Kidney (tissue), 14 donors: ENCODE results near the gene MYO5B. TPM values are rescaled to one million over a fixed set of nuclear protein-coding genes. Genes with fewer than 3 reads are reported as not detected.
A peak's percentile ranks its signal among the peaks of the same experiment; 100 is the strongest.

Experiments used
- DNase-seq, 5 donors: peaks; one replicate each; pipeline ENCODE4 v3.0.0-alpha.2; 2013 to 2020
- FAIRE-seq: peaks from 2 replicates; lab custom pipeline; 2012; peaks lifted over from hg19 to GRCh38; lab: Jason Lieb, UNC
- H3K27ac ChIP-seq, 2 donors: one replicate each; pipeline ENCODE4 v1.7.0; 2013; ENCODE audit warnings: low read depth in 2 of 2, low read length in 2 of 2, inconsistent platforms in 1 of 2
- H3K27me3 ChIP-seq: one replicate; pipeline ENCODE4 v1.7.1; 2013; ENCODE audit warnings: low read length, inconsistent platforms; ENCODE audit not compliant: control insufficient read depth, insufficient read depth
- H3K36me3 ChIP-seq, 3 donors: one replicate each; pipeline versions ENCODE4 v1.7.0 to v1.7.1; 2013; ENCODE audit warnings: low read length in 3 of 3, control low read depth in 1 of 3, inconsistent platforms in 1 of 3; ENCODE audit not compliant: insufficient read depth in 3 of 3, control insufficient read depth in 2 of 3
- H3K4me1 ChIP-seq, 3 donors: one replicate each; pipeline versions ENCODE4 v1.7.0 to v1.7.1; 2013; ENCODE audit warnings: low read length in 3 of 3, inconsistent platforms in 1 of 3, low read depth in 1 of 3; ENCODE audit not compliant: control insufficient read depth in 2 of 3, insufficient read depth in 2 of 3
- H3K4me3 ChIP-seq, 3 donors: one replicate each; pipeline versions ENCODE4 v1.7.0 to v1.8.1; 2013; ENCODE audit warnings: low read length in 3 of 3, control low read depth in 1 of 3, inconsistent platforms in 1 of 3
- H3K9ac ChIP-seq, 3 donors: one replicate each; pipeline versions ENCODE4 v1.7.0 to v1.7.1; 2013; ENCODE audit warnings: low read length in 3 of 3, control low read depth in 1 of 3, inconsistent platforms in 1 of 3
- H3K9me3 ChIP-seq, 3 donors: one replicate each; pipeline versions ENCODE4 v1.7.0 to v1.7.1; 2013; ENCODE audit warnings: low read length in 3 of 3, control low read depth in 1 of 3, inconsistent platforms in 1 of 3; ENCODE audit not compliant: control insufficient read depth in 2 of 3, insufficient read depth in 1 of 3
- intact Hi-C: fragments of 100-400 bp; cut with DNase I; formaldehyde crosslinking; loops from one replicate; pipeline ENCODE4 v1.11.1; 2022
- polyA plus RNA-seq: library from polyadenylated mRNA; stranded (reverse); fragments of 350-450 nt; fragmentation: Illumina TruSeq; extraction: RNeasy Lipid Tissue Mini Kit (QIAGEN cat#74804); gene quantifications from one replicate; pipeline ENCODE4 v1.2.3, GENCODE V29; 2014; ENCODE audit warnings: low read depth, low replicate concordance; ENCODE audit not compliant: insufficient read depth
- total RNA-seq: library from RNA; stranded (reverse); fragmentation: NEBNext Ultra II Directional; extraction: Animal tissue kit (Norgen Biotek cat#: 25700); gene quantifications from one replicate; pipeline ENCODE4 v1.2.1, GENCODE V29; 2021
- TF ChIP-seq, protein P1 (sequence below): IDR thresholded peaks from 3 replicates; pipeline ENCODE4 v1.5.1; 2012; ENCODE audit warnings: mild to moderate bottlenecking, moderate library complexity, borderline replicate concordance; ENCODE audit not compliant: insufficient read depth; ENCODE audit errors: extremely low read depth
- donor health status: control.
- donor health status: control.
- donor health status: control.
- donor health status: control.
- donor health status: control.
- donor health status: DM: yes; HTN: yes; CAD: no.
- donor health status: Normal renal cell carcinoma (clear cell type).

The MYO5B gene
- total and polyA plus RNA-seq, 2 donors from 2014 or later = 17.8 to 43.8 TPM

GRCh38 chr18:50053111-50053510, 141.8 kb downstream of the MYO5B start:
- no peak overlapping the region for H3K4me3 ChIP-seq
- no peak overlapping the region for H3K27ac ChIP-seq
- H3K36me3 ChIP-seq = no peaks in the 10 kb centered on the region
- no peak for FAIRE-seq
- TF ChIP-seq, protein P1, sequence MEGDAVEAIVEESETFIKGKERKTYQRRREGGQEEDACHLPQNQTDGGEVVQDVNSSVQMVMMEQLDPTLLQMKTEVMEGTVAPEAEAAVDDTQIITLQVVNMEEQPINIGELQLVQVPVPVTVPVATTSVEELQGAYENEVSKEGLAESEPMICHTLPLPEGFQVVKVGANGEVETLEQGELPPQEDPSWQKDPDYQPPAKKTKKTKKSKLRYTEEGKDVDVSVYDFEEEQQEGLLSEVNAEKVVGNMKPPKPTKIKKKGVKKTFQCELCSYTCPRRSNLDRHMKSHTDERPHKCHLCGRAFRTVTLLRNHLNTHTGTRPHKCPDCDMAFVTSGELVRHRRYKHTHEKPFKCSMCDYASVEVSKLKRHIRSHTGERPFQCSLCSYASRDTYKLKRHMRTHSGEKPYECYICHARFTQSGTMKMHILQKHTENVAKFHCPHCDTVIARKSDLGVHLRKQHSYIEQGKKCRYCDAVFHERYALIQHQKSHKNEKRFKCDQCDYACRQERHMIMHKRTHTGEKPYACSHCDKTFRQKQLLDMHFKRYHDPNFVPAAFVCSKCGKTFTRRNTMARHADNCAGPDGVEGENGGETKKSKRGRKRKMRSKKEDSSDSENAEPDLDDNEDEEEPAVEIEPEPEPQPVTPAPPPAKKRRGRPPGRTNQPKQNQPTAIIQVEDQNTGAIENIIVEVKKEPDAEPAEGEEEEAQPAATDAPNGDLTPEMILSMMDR = no peak
- H3K4me1 ChIP-seq = no peaks in the 10 kb centered on the region
- H3K9ac ChIP-seq = no peak overlapping the region
- intact Hi-C loops = no loop called here
- H3K9me3 ChIP-seq = no peaks in the 10 kb centered on the region
- no peaks in the 10 kb centered on the region for H3K27me3 ChIP-seq
- no peak for DNase-seq

DNA sequence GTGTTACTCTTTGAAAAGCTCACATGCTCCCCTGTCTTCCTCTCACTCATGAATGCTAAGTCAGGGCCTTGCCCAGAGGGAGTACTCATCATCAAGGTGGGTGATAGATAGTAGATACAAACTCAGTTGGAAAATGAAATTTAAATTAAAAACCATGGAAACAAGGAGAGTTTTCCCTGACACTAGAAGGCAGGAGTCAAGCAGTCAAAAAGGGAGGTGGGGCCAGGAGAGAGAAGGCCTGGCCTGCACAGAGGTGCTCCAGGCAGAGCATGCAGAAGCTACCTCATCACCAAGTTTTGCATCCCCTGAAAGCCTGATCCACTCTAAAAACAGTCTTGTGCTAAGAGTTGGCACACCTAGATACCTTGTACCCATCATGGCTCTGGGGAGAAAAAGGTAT, 143.7 kb downstream of the MYO5B start:
- H3K36me3 ChIP-seq = no peaks in the 10 kb centered on the region
- H3K4me3 ChIP-seq = no peak overlapping the region
- H3K27ac ChIP-seq = no peak overlapping the region
- no peaks in the 10 kb centered on the region for H3K9me3 ChIP-seq
- TF ChIP-seq, protein P1 = peak; percentile 7
- FAIRE-seq = no peak
- H3K27me3 ChIP-seq = no peaks in the 10 kb centered on the region
- no peaks in the 10 kb centered on the region for H3K4me1 ChIP-seq
- DNase-seq = no peak
- no peak overlapping the region for H3K9ac ChIP-seq
- intact Hi-C loops = no loop called here

DNA sequence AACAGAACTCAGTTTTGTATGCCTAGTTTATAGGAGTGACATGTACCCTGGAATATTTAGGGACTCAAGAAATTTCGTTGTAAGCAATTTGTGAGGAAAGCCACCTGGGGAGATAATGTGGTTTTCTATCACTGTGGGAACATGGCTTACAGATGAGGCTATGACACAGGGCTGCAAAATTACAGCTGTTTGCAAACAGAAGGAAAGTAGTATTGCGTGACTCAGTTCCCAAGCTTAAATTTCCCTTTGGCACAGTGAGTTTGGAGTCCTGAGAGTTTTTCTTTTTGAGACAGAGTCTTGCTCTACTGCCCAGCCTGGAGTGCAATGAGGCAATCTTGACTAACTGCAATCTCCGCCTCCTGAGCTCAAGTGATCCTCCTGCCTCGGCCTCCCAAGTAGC, 149.8 kb downstream of the MYO5B start:
- H3K4me3 ChIP-seq = no peak overlapping the region
- intact Hi-C loops = no loop called here
- H3K9ac ChIP-seq = no peak overlapping the region
- H3K27me3 ChIP-seq = no peaks in the 10 kb centered on the region
- TF ChIP-seq, protein P1 = no peak
- H3K4me1 ChIP-seq = no peaks in the 10 kb centered on the region
- no peaks in the 10 kb centered on the region for H3K36me3 ChIP-seq
- FAIRE-seq (no peak), DNase-seq (no peak)
- no peaks in the 10 kb centered on the region for H3K9me3 ChIP-seq
- H3K27ac ChIP-seq = no peak overlapping the region

DNA sequence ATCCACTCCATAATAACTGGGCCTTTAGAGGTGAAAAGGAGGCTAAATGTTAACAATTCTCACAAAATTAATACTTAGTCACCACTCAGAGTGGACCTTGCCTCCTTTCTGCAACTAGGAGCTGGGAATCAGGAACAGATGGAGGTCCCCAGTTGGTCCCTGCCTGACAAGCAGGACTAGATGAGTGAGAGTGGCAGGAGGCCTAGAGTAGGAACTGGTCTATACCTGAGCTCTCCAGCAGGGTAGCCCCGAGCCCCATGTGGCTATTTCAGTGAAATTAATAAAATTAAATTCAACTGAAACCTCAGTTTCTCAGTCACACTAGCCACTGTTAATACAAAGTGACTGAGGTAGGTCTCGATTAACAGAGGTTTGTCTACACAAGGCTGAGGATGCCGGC, 150.5 kb downstream of the MYO5B start:
- TF ChIP-seq, protein P1 = no peak
- Histone ChIP-seq H3K4me1 (no peaks in the 10 kb centered on the region), H3K4me3 (no peak overlapping the region), H3K36me3 (no peaks in the 10 kb centered on the region), H3K9ac (no peak overlapping the region), H3K27me3 (no peaks in the 10 kb centered on the region), H3K27ac (no peak overlapping the region), H3K9me3 (no peaks in the 10 kb centered on the region)
- DNase-seq (no peak), FAIRE-seq (no peak)
- intact Hi-C loops = no loop called here
